GM21526 (cell line): ENCODE measurements around the gene AK5.

Experiments
- ATAC-seq: cut with Tn5 transposase; IDR thresholded peaks from one replicate; pipeline ENCODE4 v1.9.1; 2021; ENCODE audit warnings: moderate library complexity; ENCODE audit not compliant: unreplicated experiment, low FRiP score

Gene AK5

GRCh38 chr1:77565321-77565720 is 283.5 kb downstream of the AK5 start:
- no peak for ATAC-seq

GRCh38 chr1:77571642-77572041 is 289.8 kb downstream of the AK5 start:
- ATAC-seq = no peak

- no peak for ATAC-seq
Observed at GRCh38 chr1:77579547-77579946, 297.7 kb downstream of the AK5 start.

GRCh38 chr1:77582905-77583304 is 301.1 kb downstream of the AK5 start:
- no peak for ATAC-seq

- no peak for ATAC-seq
Observed at GRCh38 chr1:77583483-77583882, 301.7 kb downstream of the AK5 start.

- ATAC-seq = no peak
Observed at GRCh38 chr1:77584884-77585283, 303.1 kb downstream of the AK5 start.

GRCh38 chr1:77585610-77586314 is 303.9 kb downstream of the AK5 start:
- ATAC-seq = no peak

- ATAC-seq = no peak
Observed at GRCh38 chr1:77589231-77589630, 307.4 kb downstream of the AK5 start.

- no peak for ATAC-seq
Observed at GRCh38 chr1:77590651-77591050, 308.8 kb downstream of the AK5 start.

- no peak for ATAC-seq
Observed at GRCh38 chr1:77592906-77593305, 311.1 kb downstream of the AK5 start.

- ATAC-seq = peak; percentile 90
Observed at GRCh38 chr1:77594366-77595112, 312.7 kb downstream of the AK5 start.

GRCh38 chr1:77597310-77597709 is 315.5 kb downstream of the AK5 start:
- ATAC-seq = no peak

GRCh38 chr1:77605246-77606026 is 323.6 kb downstream of the AK5 start:
- no peak for ATAC-seq

GRCh38 chr1:77608893-77609292 is 327.1 kb downstream of the AK5 start:
- no peak for ATAC-seq
